Natural killer cell (primary cell): ENCODE results near the gene ZG16B. TPM values are rescaled to one million over a fixed set of nuclear protein-coding genes. Genes with fewer than 3 reads are reported as not detected.

Source experiments
- ATAC-seq, 3 donors: fragments of 150-1000 bp in 2 of 3; fragments of 200-7000 bp in 1 of 3; cut with Tn5 transposase; 1 replicate in 1 of 3; 2 replicates in 2 of 3; pipeline ENCODE4 v1.10.0; 2021; ENCODE audit warnings: mild to moderate bottlenecking in 2 of 3, moderate library complexity in 2 of 3
- DNase-seq, 2 donors: peaks; one replicate each; pipeline versions ENCODE4 v3.0.0 to v3.0.0-alpha.2; 2013 to 2021; ENCODE audit warnings: mixed read lengths in 1 of 2
- H3K27ac ChIP-seq: one replicate; pipeline ENCODE4 v1.5.1; 2013; ENCODE audit warnings: mild to moderate bottlenecking, low read length
- H3K27me3 ChIP-seq: one replicate; pipeline ENCODE4 v1.6.1; 2013; ENCODE audit warnings: low read length; ENCODE audit not compliant: control insufficient read depth, insufficient read depth
- H3K36me3 ChIP-seq: one replicate; pipeline ENCODE4 v1.6.1; 2013; ENCODE audit warnings: low read length; ENCODE audit not compliant: control insufficient read depth, insufficient read depth
- H3K4me1 ChIP-seq: one replicate; pipeline ENCODE4 v1.6.1; 2013; ENCODE audit warnings: low read length; ENCODE audit not compliant: control insufficient read depth, insufficient read depth
- H3K4me3 ChIP-seq: one replicate; pipeline ENCODE4 v1.5.1; 2013; ENCODE audit warnings: low read length
- H3K9me3 ChIP-seq: one replicate; pipeline ENCODE4 v1.6.1; 2013; ENCODE audit warnings: low read length; ENCODE audit not compliant: control insufficient read depth, insufficient read depth
- H3K27ac Mint-ChIP-seq, 2 donors: one replicate each; pipeline ENCODE4 v1.8.0; 2022; ENCODE audit warnings: mild to moderate bottlenecking in 2 of 2, mixed read lengths in 2 of 2, moderate library complexity in 1 of 2
- H3K27me3 Mint-ChIP-seq, 2 donors: one replicate each; pipeline ENCODE4 v1.8.0; 2022; ENCODE audit warnings: low read depth in 2 of 2, mixed read lengths in 2 of 2
- H3K36me3 Mint-ChIP-seq: one replicate; pipeline ENCODE4 v1.8.0; 2022; ENCODE audit warnings: mixed read lengths
- H3K4me1 Mint-ChIP-seq, 2 donors: one replicate each; pipeline ENCODE4 v1.8.0; 2022; ENCODE audit warnings: mixed read lengths in 2 of 2
- H3K4me3 Mint-ChIP-seq: one replicate; pipeline ENCODE4 v1.8.0; 2022; ENCODE audit warnings: mild to moderate bottlenecking, moderate library complexity, mixed read lengths
- H3K9me3 Mint-ChIP-seq, 2 donors: one replicate each; pipeline ENCODE4 v1.8.0; 2022; ENCODE audit warnings: mixed read lengths in 2 of 2
- CTCF ChIP-seq: fragments of 200-600 bp; IDR thresholded peaks from one replicate; pipeline ENCODE4 v1.8.0; 2022; ENCODE audit warnings: antibody characterized with exemption
- WGBS: methylation state at CpG from one replicate; pipeline ENCODE4 v1.1.7; 2013; ENCODE audit warnings: missing lambda C conversion rate; ENCODE audit not compliant: insufficient coverage; 5-methylcytosine and 5-hydroxymethylcytosine counted together
- intact Hi-C: fragments of 100-400 bp; cut with micrococcal nuclease; formaldehyde crosslinking; loops from one replicate; pipeline ENCODE4 v1.14.2; 2022
- total RNA-seq, 4 donors: library from RNA; stranded (reverse); fragments of 120-200 nt in 1 of 4; gene quantifications; one replicate each; pipeline versions ENCODE4 v1.2.3 to v1.2.4, GENCODE V29; 2013 to 2022

ZG16B gene
- total RNA-seq, 3 donors from 2014 or later (not counting 1 experiment from before 2014, with no cell fraction given) = 0.78 to 1.5 (median 1.1) TPM

GRCh38 chr16:2834968-2835367 lies 4.9 kb downstream of the ZG16B start:
- intact Hi-C loops = no loop called here
- Mint-ChIP-seq H3K4me1 (peaks cover 40 to 50% of the 10 kb centered on the region in 2 donors), H3K9me3 (no peaks in the 10 kb centered on the region)

DNA sequence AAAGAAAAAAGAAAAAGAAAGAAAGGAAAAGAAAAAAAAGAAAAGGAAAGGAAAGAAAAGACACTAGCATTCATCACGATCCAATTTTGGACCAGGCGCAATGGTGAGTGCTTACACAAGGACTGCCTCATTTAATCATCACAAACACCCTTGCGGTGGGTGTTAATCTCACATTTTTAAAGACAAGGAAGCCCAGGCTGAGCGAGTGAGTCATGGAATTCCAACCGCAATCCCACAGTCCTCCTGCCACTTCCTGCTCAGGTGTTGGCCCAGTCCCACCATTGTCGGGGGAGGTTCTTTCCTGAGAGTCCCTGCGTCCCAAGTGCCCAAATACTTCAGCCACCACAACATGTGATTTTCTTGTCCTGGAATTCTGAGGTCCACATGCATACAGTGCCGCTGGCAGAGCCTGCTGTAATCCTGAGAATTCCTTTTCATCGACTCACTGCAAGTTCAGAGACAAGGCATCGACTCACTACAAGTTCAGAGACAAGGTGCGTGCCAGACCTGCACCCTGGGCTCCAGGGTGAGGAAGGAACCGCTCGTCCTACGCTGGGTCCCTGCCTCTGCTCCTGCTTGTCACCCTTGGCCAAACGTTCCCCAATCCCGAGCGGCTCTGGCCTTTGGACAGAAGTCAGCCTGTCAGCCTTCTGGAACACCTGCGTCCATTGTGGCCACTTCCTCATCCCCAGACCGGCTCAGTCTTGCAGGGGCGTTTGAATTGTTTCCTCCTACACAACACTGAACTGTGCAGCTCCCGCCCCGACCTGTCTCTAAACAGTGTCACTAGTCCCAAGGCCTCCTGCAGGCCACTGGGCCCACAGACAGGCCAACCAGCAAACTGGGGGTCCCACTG lies 5.8 kb downstream of the ZG16B start:
- intact Hi-C loops = no loop called here
- H3K9me3 Mint-ChIP-seq = no peaks in the 10 kb centered on the region
- peaks cover 44 to 52% of the 10 kb centered on the region in 2 donors for H3K4me1 Mint-ChIP-seq
- ATAC-seq (no peak), DNase-seq (no peak)
- H3K27ac ChIP-seq = no peak overlapping the region
- WGBS = 59% methylated on average over 20 of the region's 22 CpGs
- H3K36me3 ChIP-seq = peaks cover 2% of the 10 kb centered on the region
- no peak overlapping the region for H3K4me3 Mint-ChIP-seq
- H3K4me1 ChIP-seq = peaks cover 28% of the 10 kb centered on the region
- no peaks in the 10 kb centered on the region for H3K9me3 ChIP-seq
- H3K4me3 ChIP-seq = no peak overlapping the region
- H3K36me3 Mint-ChIP-seq = no peaks in the 10 kb centered on the region
- no peak for TF ChIP-seq CTCF
- peak overlapping the region in 1 of 2 donors; percentile 30 for H3K27ac Mint-ChIP-seq
- H3K27me3 ChIP-seq = no peaks in the 10 kb centered on the region
- peaks cover 0 to 3% of the 10 kb centered on the region in 2 donors for H3K27me3 Mint-ChIP-seq

More at GRCh38 chr16:2834968-2835367, 4.9 kb downstream of the ZG16B start:
- no peak overlapping the region for H3K4me3 ChIP-seq
- no peak for TF ChIP-seq CTCF
- H3K27ac ChIP-seq = no peak overlapping the region
- Mint-ChIP-seq H3K27me3 (peaks cover 0 to 3% of the 10 kb centered on the region in 2 donors), H3K4me3 (no peak overlapping the region), H3K27ac (peak overlapping the region; percentile 2 to 30), H3K36me3 (no peaks in the 10 kb centered on the region)
- ATAC-seq = no peak
- no peaks in the 10 kb centered on the region for H3K27me3 ChIP-seq
- no peaks in the 10 kb centered on the region for H3K9me3 ChIP-seq
- H3K36me3 ChIP-seq = peaks cover 2% of the 10 kb centered on the region
- 98% methylated on average over 3 of the region's 3 CpGs for WGBS
- H3K4me1 ChIP-seq = peaks cover 23% of the 10 kb centered on the region
- no peak for DNase-seq

- Mint-ChIP-seq H3K9me3 (no peaks in the 10 kb centered on the region), H3K27me3 (peaks cover 0 to 3% of the 10 kb centered on the region in 2 donors), H3K36me3 (no peaks in the 10 kb centered on the region), H3K27ac (peak overlapping the region; percentile 30 to 96), H3K4me3 (no peak overlapping the region), H3K4me1 (peaks cover 50 to 52% of the 10 kb centered on the region in 2 donors)
- H3K4me3 ChIP-seq = no peak overlapping the region
- H3K27me3 ChIP-seq = no peaks in the 10 kb centered on the region
- peaks cover 38% of the 10 kb centered on the region for H3K4me1 ChIP-seq
- DNase-seq (no peak), ATAC-seq (no peak)
- no peaks in the 10 kb centered on the region for H3K9me3 ChIP-seq
- no peak for TF ChIP-seq CTCF
- no peak overlapping the region for H3K27ac ChIP-seq
- peaks cover 2% of the 10 kb centered on the region for H3K36me3 ChIP-seq
- intact Hi-C loops = no loop called here
- WGBS = 89% methylated on average over 13 of the region's 13 CpGs
Observed at GRCh38 chr16:2836646-2837508, 6.8 kb downstream of the ZG16B start.
